HepG2 (cell line): Measurements from ENCODE around the gene PRSS8. TPM values are rescaled to one million over a fixed set of nuclear protein-coding genes. Genes with fewer than 3 reads are reported as not detected.

Experiments
- DDIT3 ChIP-seq: sonication (generic); formaldehyde crosslinking; IDR thresholded peaks from 2 replicates; pipeline ENCODE4 v1.4.0; 2020; ENCODE audit warnings: mild to moderate bottlenecking, missing genetic modification reagents
- KAT7 ChIP-seq: IDR thresholded peaks from 2 replicates; pipeline ENCODE4 v1.6.1; 2018; ENCODE audit warnings: borderline replicate concordance, missing compliant biosample characterization
- MBNL3 ChIP-seq: fragments of 250-450 bp; sonication (Bioruptor Pico); conservative IDR thresholded peaks from 2 replicates; pipeline ENCODE4 v1.8.0; 2022; ENCODE audit warnings: mild to moderate bottlenecking, inconsistent platforms
- MYC ChIP-seq: sonication (generic); formaldehyde crosslinking; IDR thresholded peaks from 2 replicates; pipeline ENCODE4 v1.9.0; 2021; ENCODE audit warnings: missing genetic modification reagents, borderline replicate concordance
- MYPOP ChIP-seq: sonication (generic); formaldehyde crosslinking; IDR thresholded peaks from 2 replicates; pipeline ENCODE4 v1.8.1; 2023; ENCODE audit warnings: mild to moderate bottlenecking, moderate library complexity, missing genetic modification reagents
- NBN ChIP-seq: fragments of 450-650 bp; conservative IDR thresholded peaks from 2 replicates; pipeline ENCODE4 v1.6.1; 2017
- RBFOX2 ChIP-seq: fragments of 200-400 bp; formaldehyde crosslinking; IDR thresholded peaks from 2 replicates; pipeline ENCODE4 v1.6.1; 2017; ENCODE audit warnings: low read depth, mild to moderate bottlenecking, low read length
- SCMH1 ChIP-seq: sonication (generic); formaldehyde crosslinking; IDR thresholded peaks from 2 replicates; pipeline ENCODE4 v1.9.0; 2021; ENCODE audit warnings: missing genetic modification reagents, mild to moderate bottlenecking, borderline replicate concordance
- SNAI1 ChIP-seq: sonication (generic); formaldehyde crosslinking; IDR thresholded peaks from 2 replicates; pipeline ENCODE4 v1.5.0; 2020; ENCODE audit warnings: mild to moderate bottlenecking, missing genetic modification reagents, borderline replicate concordance
- THAP7 ChIP-seq: sonication (generic); formaldehyde crosslinking; IDR thresholded peaks from 2 replicates; pipeline ENCODE4 v1.8.1; 2023; ENCODE audit warnings: mild to moderate bottlenecking, missing genetic modification reagents
- XRCC5 ChIP-seq: fragments of 200-400 bp; formaldehyde crosslinking; optimal IDR thresholded peaks from 2 replicates; pipeline ENCODE3; 2017; ENCODE audit warnings: mild to moderate bottlenecking, low read length
- ZFP90 ChIP-seq: sonication (generic); formaldehyde crosslinking; IDR thresholded peaks from 2 replicates; pipeline ENCODE4 v1.8.0; 2022; ENCODE audit warnings: missing genetic modification reagents, mild to moderate bottlenecking, inconsistent platforms, borderline replicate concordance
- ZNF414 ChIP-seq: sonication (generic); formaldehyde crosslinking; IDR thresholded peaks from 2 replicates; pipeline ENCODE4 v1.5.0; 2020; ENCODE audit warnings: missing genetic modification reagents
- ZNF460 ChIP-seq: sonication (generic); formaldehyde crosslinking; IDR thresholded peaks from 2 replicates; pipeline ENCODE4 v1.5.1; 2020; ENCODE audit warnings: missing genetic modification reagents, mild to moderate bottlenecking, borderline replicate concordance
- ZNF569 ChIP-seq: sonication (generic); formaldehyde crosslinking; IDR thresholded peaks from 2 replicates; pipeline ENCODE4 v1.5.0; 2020; ENCODE audit warnings: mild to moderate bottlenecking, missing genetic modification reagents, moderate library complexity, borderline replicate concordance
- ZNF598 ChIP-seq: sonication (generic); formaldehyde crosslinking; IDR thresholded peaks from 2 replicates; pipeline ENCODE4 v1.5.1; 2020; ENCODE audit warnings: mild to moderate bottlenecking, missing genetic modification reagents, borderline replicate concordance
- polyA plus RNA-seq, 8 experiments: library from polyadenylated mRNA; depleted of rRNA in 3 of 8; stranded (reverse) in 7 of 8; unstranded in 1 of 8; fragments of >200 nt; fragmentation: Illumina TruSeq in 4 of 8; extraction: Trizol in 4 of 8; gene quantifications; 2 replicates each; pipeline versions ENCODE4 v1.2.1 to v1.2.3, GENCODE V29; 2011 to 2016; ENCODE audit warnings: low read depth in 4 of 8, missing spikeins in 1 of 8, mixed read lengths in 1 of 8; ENCODE audit not compliant: insufficient read depth in 1 of 8
- total RNA-seq, 5 experiments: library from RNA; depleted of rRNA; stranded (reverse); fragments of >200 nt; fragmentation: Illumina TruSeq; extraction: Trizol; gene quantifications; 2 replicates each; pipeline ENCODE4 v1.2.3, GENCODE V29; 2016; ENCODE audit warnings: low read depth in 1 of 5

PRSS8 gene
- total and polyA plus RNA-seq, 2 of the 13 experiments (the other 11 are each of a cell fraction or from before 2014, with no cell fraction given) = 2.6 to 7.2 TPM

GRCh38 chr16:31181102-31181830 is 45.7 kb upstream of the PRSS8 start (continued):
- TF ChIP-seq SCMH1 (CRISPR knock-in tag) (no peak), THAP7 (CRISPR knock-in tag) (no peak), RBFOX2 (peak; percentile 47; the same call in 1 of the 2 replicates), MBNL3 (CRISPR knock-in tag) (no peak), NBN (no peak), ZNF414 (CRISPR knock-in tag) (no peak), ZNF569 (CRISPR knock-in tag) (no peak), SNAI1 (CRISPR knock-in tag) (no peak), MYPOP (CRISPR knock-in tag) (0 out of 2 replicates have a peak, but pooled peaks have one; percentile 3), KAT7 (CRISPR knock-in tag) (no peak), MYC (CRISPR knock-in tag) (no peak), XRCC5 (no peak), ZNF598 (CRISPR knock-in tag) (no peak), ZNF460 (CRISPR knock-in tag) (no peak), ZFP90 (CRISPR knock-in tag) (no peak), DDIT3 (no peak)
